CD4-positive, alpha-beta memory T cell (primary cell): ENCODE results near the gene SULT1A2. TPM values are rescaled to one million over a fixed set of nuclear protein-coding genes. Genes with fewer than 3 reads are reported as not detected.
"Not testable (repeated sequence)": the region's sequence is repeated elsewhere in the genome, so short reads cannot be mapped to it uniquely, and the experiment has no call there.

Source experiments
- CTCF ChIA-PET: fragments of 350-600 bp; sonication (Branson Sonifier 250); formaldehyde crosslinking; loops from one replicate; lab custom pipeline; 2021; ENCODE audit warnings: inconsistent platforms; ENCODE audit not compliant: partially characterized antibody; lab: Charles Lee
- POLR2A ChIA-PET: fragments of 350-600 bp; sonication (Branson Sonifier 250); formaldehyde crosslinking; loops from one replicate; lab custom pipeline; 2021; ENCODE audit not compliant: partially characterized antibody; lab: Charles Lee
- DNase-seq, 5 donors: peaks; one replicate each; pipeline versions ENCODE4 v3.0.0 to v3.0.0-alpha.2; 2020 to 2022; ENCODE audit warnings: mixed read lengths in 1 of 5
- H3K27ac ChIP-seq: one replicate; pipeline ENCODE4 v1.7.0; 2013; ENCODE audit warnings: low read depth, low read length
- H3K27me3 ChIP-seq: 2 replicates; pipeline ENCODE4 v1.7.0; 2013; ENCODE audit warnings: mild to moderate bottlenecking, low read length, moderate library complexity; ENCODE audit not compliant: insufficient read depth
- H3K36me3 ChIP-seq: 2 replicates; pipeline ENCODE4 v1.7.0; 2013; ENCODE audit warnings: mild to moderate bottlenecking, low read length, moderate library complexity; ENCODE audit not compliant: insufficient read depth
- H3K4me1 ChIP-seq: 2 replicates; pipeline ENCODE4 v1.7.0; 2013; ENCODE audit warnings: mild to moderate bottlenecking, low read length, moderate library complexity; ENCODE audit not compliant: insufficient read depth
- H3K4me3 ChIP-seq, 2 donors: one replicate each; pipeline ENCODE4 v1.7.0; 2013; ENCODE audit warnings: low read length in 2 of 2, mild to moderate bottlenecking in 1 of 2
- H3K9me3 ChIP-seq, 2 donors: one replicate each; pipeline ENCODE4 v1.7.0; 2013; ENCODE audit warnings: low read length in 2 of 2, control low read depth in 1 of 2; ENCODE audit not compliant: control insufficient read depth in 1 of 2
- H3K27ac Mint-ChIP-seq, 7 donors: one replicate each; pipeline ENCODE4 v1.8.0; 2020 to 2021; ENCODE audit warnings: mixed read lengths in 7 of 7, mild to moderate bottlenecking in 6 of 7, inconsistent platforms in 3 of 7, moderate library complexity in 3 of 7
- H3K27me3 Mint-ChIP-seq, 2 donors: one replicate each; pipeline ENCODE4 v1.8.0; 2020 to 2021; ENCODE audit warnings: mixed read lengths in 2 of 2
- H3K36me3 Mint-ChIP-seq, 2 donors: one replicate each; pipeline ENCODE4 v1.8.0; 2020 to 2021; ENCODE audit warnings: mixed read lengths in 2 of 2, inconsistent platforms in 1 of 2, mild to moderate bottlenecking in 1 of 2
- H3K4me1 Mint-ChIP-seq, 4 donors: one replicate each; pipeline ENCODE4 v1.8.0; 2020 to 2021; ENCODE audit warnings: mixed read lengths in 4 of 4, mild to moderate bottlenecking in 1 of 4
- H3K4me3 Mint-ChIP-seq, 8 donors: one replicate each; pipeline ENCODE4 v1.8.0; 2020 to 2021; ENCODE audit warnings: mixed read lengths in 8 of 8, mild to moderate bottlenecking in 7 of 8, moderate library complexity in 6 of 8, inconsistent platforms in 3 of 8
- H3K9me3 Mint-ChIP-seq, 8 donors: one replicate each; pipeline ENCODE4 v1.8.0; 2020 to 2021; ENCODE audit warnings: mixed read lengths in 8 of 8, mild to moderate bottlenecking in 5 of 8, inconsistent platforms in 3 of 8, moderate library complexity in 1 of 8
- intact Hi-C: fragments of 100-400 bp; cut with micrococcal nuclease; formaldehyde crosslinking; loops from one replicate; pipeline ENCODE4 v1.15.1; 2023
- polyA plus RNA-seq, 2 donors: library from polyadenylated mRNA; unstranded; fragments of 300-500 nt; fragmentation: Illumina TruSeq; gene quantifications; one replicate each; pipeline ENCODE4 v1.2.3, GENCODE V29; 2021
- total RNA-seq, 2 experiments: library from RNA; stranded (reverse); gene quantifications; one replicate each; pipeline ENCODE4 v1.2.3, GENCODE V29; 2021

SULT1A2 gene
- total and polyA plus RNA-seq, 4 experiments from 2014 or later = 0.18 to 0.49 (median 0.22) TPM

- CTCF ChIA-PET, H3K4me1 Mint-ChIP-seq: not testable (repeated sequence)
These were observed 1.4 kb downstream of the SULT1A2 start for GRCh38 chr16:28595451-28595850.

GRCh38 chr16:28592979-28593553 is 3.8 kb downstream of the SULT1A2 start:
- Mint-ChIP-seq H3K36me3 (peaks cover 16 to 43% of the 10 kb centered on the region in 2 donors), H3K4me1 (peaks cover 0 to 3% (median under 1%) of the 10 kb centered on the region in 4 donors), H3K27me3 (no peaks in the 10 kb centered on the region), H3K4me3 (no peak overlapping the region), H3K9me3 (peaks cover 0 to 2% (median 0%) of the 10 kb centered on the region in 8 donors), H3K27ac (peak overlapping the region in 1 of 7 donors; percentile 29)
- CTCF ChIA-PET = no interaction called here
- Histone ChIP-seq H3K9me3 (no peaks in the 10 kb centered on the region), H3K4me1 (no peaks in the 10 kb centered on the region), H3K4me3 (no peak overlapping the region), H3K27ac (no peak overlapping the region), H3K36me3 (peaks cover 20% of the 10 kb centered on the region), H3K27me3 (no peaks in the 10 kb centered on the region)
- POLR2A ChIA-PET = interaction anchor here (0.7 kb wide), 1 partner anchor 39 kb away, joined by 3 read pairs; the partner anchor contains the start of gene SGF29
- no peak for DNase-seq
- intact Hi-C loops = no loop called here

More at GRCh38 chr16:28595451-28595850, 1.4 kb downstream of the SULT1A2 start:
- intact Hi-C loops, H3K9me3 Mint-ChIP-seq, H3K27me3 ChIP-seq, H3K9me3 ChIP-seq, H3K27me3 Mint-ChIP-seq, H3K4me1 ChIP-seq, H3K4me3 ChIP-seq, DNase-seq, POLR2A ChIA-PET, H3K36me3 ChIP-seq, H3K27ac ChIP-seq, H3K4me3 Mint-ChIP-seq: not testable (repeated sequence)
- H3K36me3 Mint-ChIP-seq = peaks cover 10 to 23% of the 10 kb centered on the region in 2 donors
- H3K27ac Mint-ChIP-seq = peak overlapping the region in 1 of 7 donors; percentile 60

- Mint-ChIP-seq H3K36me3 (peaks cover 16 to 46% of the 10 kb centered on the region in 2 donors), H3K4me3 (no peak overlapping the region), H3K27ac (peak overlapping the region in 1 of 7 donors; percentile 37), H3K9me3 (peaks cover 0 to 2% (median 0%) of the 10 kb centered on the region in 8 donors), H3K4me1 (peaks cover 0 to 3% (median under 1%) of the 10 kb centered on the region in 4 donors), H3K27me3 (no peaks in the 10 kb centered on the region)
- Histone ChIP-seq H3K4me1 (no peaks in the 10 kb centered on the region), H3K36me3 (peaks cover 22% of the 10 kb centered on the region), H3K27me3 (no peaks in the 10 kb centered on the region), H3K4me3 (no peak overlapping the region), H3K27ac (no peak overlapping the region), H3K9me3 (no peaks in the 10 kb centered on the region)
- POLR2A ChIA-PET = interaction anchor here (0.7 kb wide), 1 partner anchor 39 kb away, joined by 3 read pairs; the partner anchor contains the start of gene SGF29
- no peak for DNase-seq
- intact Hi-C loops = no loop called here
- CTCF ChIA-PET = no interaction called here
These were observed 4.3 kb downstream of the SULT1A2 start for GRCh38 chr16:28592511-28592910.

DNA sequence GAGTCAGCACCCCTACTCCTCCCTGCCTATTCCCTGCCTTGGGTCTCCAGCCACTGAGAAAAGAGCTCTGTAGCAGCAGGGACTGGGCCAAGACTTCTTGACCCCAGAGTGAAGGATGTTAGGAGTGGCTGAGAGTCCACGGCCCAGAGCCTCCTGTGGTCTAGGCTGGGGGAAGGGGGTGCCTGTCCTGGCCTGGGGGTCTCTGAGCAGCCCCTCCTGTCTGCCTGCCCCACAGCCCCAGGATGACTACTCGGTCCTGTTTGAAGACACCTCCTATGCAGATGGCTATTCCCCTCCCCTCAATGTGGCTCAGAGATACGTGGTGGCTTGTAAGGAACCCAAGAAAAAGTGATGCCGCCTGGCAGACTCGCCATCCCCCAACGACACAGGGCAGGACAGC is 5.5 kb downstream of the SULT1A2 start:
- Histone ChIP-seq H3K27me3 (no peaks in the 10 kb centered on the region), H3K27ac (no peak overlapping the region), H3K9me3 (no peaks in the 10 kb centered on the region), H3K4me3 (no peak overlapping the region), H3K36me3 (peaks cover 28% of the 10 kb centered on the region), H3K4me1 (no peaks in the 10 kb centered on the region)
- intact Hi-C loops = no loop called here
- no peak for DNase-seq
- Mint-ChIP-seq H3K9me3 (peaks cover 0 to 2% (median 0%) of the 10 kb centered on the region in 8 donors), H3K27me3 (no peaks in the 10 kb centered on the region), H3K36me3 (peaks cover 22 to 57% of the 10 kb centered on the region in 2 donors), H3K4me1 (peaks cover 0 to 3% (median under 1%) of the 10 kb centered on the region in 4 donors), H3K4me3 (no peak overlapping the region), H3K27ac (peak overlapping the region in 2 of 7 donors; percentile 12 to 70)
- ChIA-PET CTCF (no interaction called here), POLR2A (no interaction called here)

GRCh38 chr16:28590384-28591340 is 6.2 kb downstream of the SULT1A2 start:
- H3K9me3 ChIP-seq = no peaks in the 10 kb centered on the region
- H3K36me3 ChIP-seq = peaks cover 32% of the 10 kb centered on the region
- no peak overlapping the region for H3K27ac ChIP-seq
- H3K4me3 Mint-ChIP-seq = no peak overlapping the region
- peaks cover 0 to 2% (median 0%) of the 10 kb centered on the region in 8 donors for H3K9me3 Mint-ChIP-seq
- ChIA-PET POLR2A (no interaction called here), CTCF (no interaction called here)
- DNase-seq = no peak
- no peaks in the 10 kb centered on the region for H3K27me3 ChIP-seq
- intact Hi-C loops = no loop called here
- peak overlapping the region in 1 of 7 donors; percentile 57 for H3K27ac Mint-ChIP-seq
- no peaks in the 10 kb centered on the region for H3K27me3 Mint-ChIP-seq
- no peak overlapping the region for H3K4me3 ChIP-seq
- H3K4me1 Mint-ChIP-seq = peaks cover 0 to 3% (median under 1%) of the 10 kb centered on the region in 4 donors
- H3K36me3 Mint-ChIP-seq = peaks cover 25 to 61% of the 10 kb centered on the region in 2 donors
- H3K4me1 ChIP-seq = no peaks in the 10 kb centered on the region

DNA sequence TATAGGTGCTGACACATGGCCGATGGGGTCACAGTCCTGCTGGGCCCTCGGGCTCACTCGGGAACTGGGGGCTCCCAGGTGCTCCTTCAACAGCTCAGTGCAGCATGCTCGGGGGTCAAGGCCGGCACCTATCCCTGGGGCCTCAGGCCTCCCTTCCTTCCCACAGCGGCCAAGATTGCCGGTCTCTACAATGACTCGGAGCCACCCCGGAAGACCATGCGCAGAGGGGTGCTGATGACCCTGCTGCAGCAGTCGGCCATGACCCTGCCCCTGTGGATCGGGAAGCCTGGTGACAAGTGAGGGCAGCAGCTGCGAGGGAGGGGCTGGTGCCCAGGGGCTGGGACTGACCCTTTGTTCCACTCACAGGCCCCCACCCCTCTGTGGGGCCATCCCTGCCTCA is 6.9 kb downstream of the SULT1A2 start:
- peaks cover 0 to 3% (median under 1%) of the 10 kb centered on the region in 4 donors for H3K4me1 Mint-ChIP-seq
- no peaks in the 10 kb centered on the region for H3K27me3 Mint-ChIP-seq
- H3K9me3 Mint-ChIP-seq = peaks cover 0 to 2% (median 0%) of the 10 kb centered on the region in 8 donors
- peaks cover 31 to 67% of the 10 kb centered on the region in 2 donors for H3K36me3 Mint-ChIP-seq
- ChIA-PET POLR2A (no interaction called here), CTCF (no interaction called here)
- Histone ChIP-seq H3K27me3 (no peaks in the 10 kb centered on the region), H3K27ac (no peak overlapping the region), H3K4me3 (no peak overlapping the region), H3K9me3 (no peaks in the 10 kb centered on the region), H3K4me1 (no peaks in the 10 kb centered on the region), H3K36me3 (peaks cover 38% of the 10 kb centered on the region)
- intact Hi-C loops = no loop called here
- H3K4me3 Mint-ChIP-seq = no peak overlapping the region
- H3K27ac Mint-ChIP-seq = no peak overlapping the region
- no peak for DNase-seq

GRCh38 chr16:28589069-28589468 is 7.8 kb downstream of the SULT1A2 start:
- no peak for DNase-seq
- Histone ChIP-seq H3K9me3 (no peaks in the 10 kb centered on the region), H3K4me3 (no peak overlapping the region), H3K36me3 (peaks cover 38% of the 10 kb centered on the region), H3K27me3 (no peaks in the 10 kb centered on the region), H3K27ac (no peak overlapping the region), H3K4me1 (no peaks in the 10 kb centered on the region)
- Mint-ChIP-seq H3K27me3 (no peaks in the 10 kb centered on the region), H3K4me1 (peaks cover 0 to 3% (median under 1%) of the 10 kb centered on the region in 4 donors), H3K9me3 (peaks cover 0 to 2% (median 0%) of the 10 kb centered on the region in 8 donors), H3K36me3 (peaks cover 35 to 70% of the 10 kb centered on the region in 2 donors), H3K27ac (peak overlapping the region in 1 of 7 donors; percentile 30), H3K4me3 (no peak overlapping the region)
- ChIA-PET POLR2A (no interaction called here), CTCF (no interaction called here)
- intact Hi-C loops = no loop called here
